Measurements from ENCODE around the gene FAM107B.
"Not testable (repeated sequence)": the region's sequence is repeated elsewhere in the genome, so short reads cannot be mapped to it uniquely, and the experiment has no call there.

Gene FAM107B

GRCh38 chr10:14774797-14775196, at the start of gene FAM107B:
TSS of gene FAM107B (minus strand) at chr10:14774897. CDS start at chr10:14774663, 234 bp downstream.
- DNase-seq, result no peak
- in situ Hi-C loops (cut with MboI; ENCODE audit: low pct_unique_long_range_greater_than_20kb, low sequenced_read_pairs), result no loop called here

GRCh38 chr10:14823966-14824365, 49.3 kb upstream of the FAM107B start:
- in situ Hi-C loops (cut with MboI; ENCODE audit: low pct_unique_long_range_greater_than_20kb, low sequenced_read_pairs), result no loop called here
- DNase-seq, result no peak

- in situ Hi-C loops (cut with MboI; ENCODE audit: low pct_unique_long_range_greater_than_20kb, low sequenced_read_pairs), result no loop called here
- DNase-seq, result peak; percentile 57
Observed at GRCh38 chr10:14822879-14823755, 48.4 kb upstream of the FAM107B start.

- in situ Hi-C loops (cut with MboI; ENCODE audit: low pct_unique_long_range_greater_than_20kb, low sequenced_read_pairs), result no loop called here
- DNase-seq, result no peak
Observed at GRCh38 chr10:14821635-14822375, 47.1 kb upstream of the FAM107B start.

GRCh38 chr10:14820775-14821154, 46.1 kb upstream of the FAM107B start:
- in situ Hi-C loops (cut with MboI; ENCODE audit: low pct_unique_long_range_greater_than_20kb, low sequenced_read_pairs), result no loop called here
- peak; percentile 36 for DNase-seq

- no peak for DNase-seq
- in situ Hi-C loops (cut with MboI; ENCODE audit: low pct_unique_long_range_greater_than_20kb, low sequenced_read_pairs), result no loop called here
Observed at GRCh38 chr10:14820010-14820774, 45.5 kb upstream of the FAM107B start.

GRCh38 chr10:14816717-14817116, 42.0 kb upstream of the FAM107B start:
- DNase-seq; in situ Hi-C loops (cut with MboI; ENCODE audit: low pct_unique_long_range_greater_than_20kb, low sequenced_read_pairs): not testable (repeated sequence)

- DNase-seq, result no peak
- in situ Hi-C loops (cut with MboI; ENCODE audit: low pct_unique_long_range_greater_than_20kb, low sequenced_read_pairs), result no loop called here
Observed at GRCh38 chr10:14815681-14816080, 41.0 kb upstream of the FAM107B start.

GRCh38 chr10:14812271-14812670, 37.6 kb upstream of the FAM107B start:
- in situ Hi-C loops (cut with MboI; ENCODE audit: low pct_unique_long_range_greater_than_20kb, low sequenced_read_pairs), result no loop called here
- no peak for DNase-seq

GRCh38 chr10:14810969-14811953, 36.6 kb upstream of the FAM107B start:
- in situ Hi-C loops (cut with MboI; ENCODE audit: low pct_unique_long_range_greater_than_20kb, low sequenced_read_pairs), result no loop called here
- DNase-seq, result no peak

GRCh38 chr10:14806318-14806717, 31.6 kb upstream of the FAM107B start:
- in situ Hi-C loops (cut with MboI; ENCODE audit: low pct_unique_long_range_greater_than_20kb, low sequenced_read_pairs), result no loop called here

GRCh38 chr10:14803827-14804226, 29.1 kb upstream of the FAM107B start:
- DNase-seq, result no peak
- in situ Hi-C loops (cut with MboI; ENCODE audit: low pct_unique_long_range_greater_than_20kb, low sequenced_read_pairs), result no loop called here

More at GRCh38 chr10:14806318-14806717, 31.6 kb upstream of the FAM107B start:
- no peak for DNase-seq

GRCh38 chr10:14801723-14802122, 27.0 kb upstream of the FAM107B start:
- in situ Hi-C loops (cut with MboI; ENCODE audit: low pct_unique_long_range_greater_than_20kb, low sequenced_read_pairs), result no loop called here
- no peak for DNase-seq

GRCh38 chr10:14800397-14800796, 25.7 kb upstream of the FAM107B start:
- in situ Hi-C loops (cut with MboI; ENCODE audit: low pct_unique_long_range_greater_than_20kb, low sequenced_read_pairs), result no loop called here
- DNase-seq, result no peak

GRCh38 chr10:14798636-14799035, 23.9 kb upstream of the FAM107B start:
- DNase-seq, result no peak
- in situ Hi-C loops (cut with MboI; ENCODE audit: low pct_unique_long_range_greater_than_20kb, low sequenced_read_pairs), result no loop called here

GRCh38 chr10:14787938-14788337, 13.2 kb upstream of the FAM107B start:
- in situ Hi-C loops (cut with MboI; ENCODE audit: low pct_unique_long_range_greater_than_20kb, low sequenced_read_pairs), result no loop called here
- no peak for DNase-seq

GRCh38 chr10:14784459-14785055, 9.9 kb upstream of the FAM107B start:
- in situ Hi-C loops (cut with MboI; ENCODE audit: low pct_unique_long_range_greater_than_20kb, low sequenced_read_pairs), result no loop called here

GRCh38 chr10:14782691-14783363, 8.1 kb upstream of the FAM107B start:
- in situ Hi-C loops (cut with MboI; ENCODE audit: low pct_unique_long_range_greater_than_20kb, low sequenced_read_pairs), result no loop called here
- DNase-seq, result peak; percentile 32

More at GRCh38 chr10:14784459-14785055, 9.9 kb upstream of the FAM107B start:
- no peak for DNase-seq

All from KBM-7 (cell line).